HG02840 (cell line): ENCODE measurements around the gene ECPAS.
A peak's percentile ranks its signal among the peaks of the same experiment; 100 is the strongest.
"Not testable (repeated sequence)": the region's sequence is repeated elsewhere in the genome, so short reads cannot be mapped to it uniquely, and the experiment has no call there.

ENCODE experiments used
- ATAC-seq: cut with Tn5 transposase; IDR thresholded peaks from one replicate; pipeline ENCODE4 v1.9.1; 2021; ENCODE audit warnings: mild to moderate bottlenecking, moderate library complexity, moderate number of reproducible peaks; ENCODE audit not compliant: unreplicated experiment, low FRiP score

ECPAS gene, protein sequence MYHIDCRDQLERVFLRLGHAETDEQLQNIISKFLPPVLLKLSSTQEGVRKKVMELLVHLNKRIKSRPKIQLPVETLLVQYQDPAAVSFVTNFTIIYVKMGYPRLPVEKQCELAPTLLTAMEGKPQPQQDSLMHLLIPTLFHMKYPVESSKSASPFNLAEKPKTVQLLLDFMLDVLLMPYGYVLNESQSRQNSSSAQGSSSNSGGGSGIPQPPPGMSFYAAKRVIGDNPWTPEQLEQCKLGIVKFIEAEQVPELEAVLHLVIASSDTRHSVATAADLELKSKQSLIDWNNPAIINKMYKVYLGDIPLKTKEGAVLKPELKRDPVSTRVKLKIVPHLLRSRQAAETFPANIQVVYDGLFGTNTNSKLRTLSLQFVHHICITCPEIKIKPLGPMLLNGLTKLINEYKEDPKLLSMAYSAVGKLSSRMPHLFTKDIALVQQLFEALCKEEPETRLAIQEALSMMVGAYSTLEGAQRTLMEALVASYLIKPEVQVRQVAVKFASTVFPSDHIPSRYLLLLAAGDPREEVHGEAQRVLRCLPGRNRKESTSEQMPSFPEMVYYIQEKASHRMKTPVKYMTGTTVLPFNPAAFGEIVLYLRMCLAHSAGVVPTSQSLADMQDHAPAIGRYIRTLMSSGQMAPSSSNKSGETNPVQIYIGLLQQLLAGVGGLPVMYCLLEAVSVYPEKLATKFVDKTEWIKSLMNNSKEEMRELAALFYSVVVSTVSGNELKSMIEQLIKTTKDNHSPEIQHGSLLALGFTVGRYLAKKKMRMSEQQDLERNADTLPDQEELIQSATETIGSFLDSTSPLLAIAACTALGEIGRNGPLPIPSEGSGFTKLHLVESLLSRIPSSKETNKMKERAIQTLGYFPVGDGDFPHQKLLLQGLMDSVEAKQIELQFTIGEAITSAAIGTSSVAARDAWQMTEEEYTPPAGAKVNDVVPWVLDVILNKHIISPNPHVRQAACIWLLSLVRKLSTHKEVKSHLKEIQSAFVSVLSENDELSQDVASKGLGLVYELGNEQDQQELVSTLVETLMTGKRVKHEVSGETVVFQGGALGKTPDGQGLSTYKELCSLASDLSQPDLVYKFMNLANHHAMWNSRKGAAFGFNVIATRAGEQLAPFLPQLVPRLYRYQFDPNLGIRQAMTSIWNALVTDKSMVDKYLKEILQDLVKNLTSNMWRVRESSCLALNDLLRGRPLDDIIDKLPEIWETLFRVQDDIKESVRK (N-terminal part only)

DNA sequence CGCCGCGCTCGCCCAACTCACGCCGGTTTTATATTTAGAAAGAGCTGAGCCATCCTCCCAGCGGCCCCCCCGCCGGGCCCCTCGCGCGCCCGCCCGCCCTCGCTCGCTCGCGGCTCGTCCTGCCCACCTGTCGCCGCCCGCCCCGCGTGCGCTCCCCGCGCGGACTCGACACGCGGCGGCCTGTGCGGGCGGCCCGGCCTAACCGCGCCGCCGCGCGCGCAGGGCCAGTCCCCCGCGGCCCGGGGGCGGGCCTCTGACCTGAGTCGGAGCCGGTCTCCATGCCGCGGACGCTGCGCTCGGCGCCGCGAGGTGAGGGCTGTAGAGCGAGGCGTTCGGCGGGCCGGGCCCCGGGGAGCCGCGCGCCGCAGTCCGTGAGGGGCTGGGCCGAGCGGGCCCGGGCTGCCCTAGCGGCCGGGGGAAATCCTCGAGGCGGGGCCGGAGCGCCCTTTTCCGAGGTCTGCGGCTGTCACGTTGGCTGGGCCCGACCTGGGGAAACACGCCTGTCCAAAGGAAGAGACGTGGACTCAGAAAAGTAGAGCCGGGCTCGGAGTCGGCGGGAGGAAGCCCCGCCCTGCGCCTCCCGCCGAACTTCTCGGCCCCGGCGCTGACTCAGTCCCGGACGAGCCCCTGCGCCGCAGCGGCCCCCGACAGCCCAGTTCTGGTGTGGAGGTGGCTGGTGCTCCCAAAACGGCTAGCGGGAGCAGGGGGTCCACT is at the start of gene ECPAS:
ECPAS (minus strand) TSS at position 526 of the 714 bp plus-strand sequence. CDS start 11,465 bp downstream, outside the sequence.
- ATAC-seq: peak; percentile 54

DNA sequence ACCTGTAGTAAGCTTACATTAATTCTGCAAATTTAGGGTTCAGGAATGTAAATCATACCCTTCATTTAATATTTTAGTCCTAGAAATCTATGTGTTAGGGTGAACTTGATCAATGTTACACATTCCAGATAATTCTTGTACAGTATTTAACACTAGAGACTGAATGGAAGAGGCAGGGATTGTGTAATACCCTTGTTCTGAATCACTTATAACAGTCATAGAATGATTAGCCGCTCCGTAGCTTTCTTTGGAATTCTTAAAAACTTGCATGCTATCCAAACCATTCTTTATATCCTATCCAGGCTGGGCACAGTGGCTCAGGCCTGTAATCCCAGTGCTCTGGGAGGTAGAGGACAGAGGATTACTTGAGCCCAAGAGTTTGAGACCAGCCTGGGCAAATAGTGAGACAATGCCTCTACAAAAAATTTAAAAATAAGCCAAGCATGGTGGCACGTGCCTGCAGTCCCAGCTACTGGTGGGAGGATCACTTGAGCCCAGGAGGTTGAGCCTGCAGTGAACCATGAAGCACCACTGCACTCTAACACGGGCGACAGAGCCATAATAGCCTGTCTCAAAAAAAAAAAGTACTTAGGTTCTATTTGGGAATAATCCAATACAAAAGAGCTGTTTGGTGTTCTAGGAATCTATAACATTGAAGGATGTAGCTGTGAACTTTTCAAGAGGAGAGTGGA is 49.1 kb upstream of the ECPAS start:
- no peak for ATAC-seq

DNA sequence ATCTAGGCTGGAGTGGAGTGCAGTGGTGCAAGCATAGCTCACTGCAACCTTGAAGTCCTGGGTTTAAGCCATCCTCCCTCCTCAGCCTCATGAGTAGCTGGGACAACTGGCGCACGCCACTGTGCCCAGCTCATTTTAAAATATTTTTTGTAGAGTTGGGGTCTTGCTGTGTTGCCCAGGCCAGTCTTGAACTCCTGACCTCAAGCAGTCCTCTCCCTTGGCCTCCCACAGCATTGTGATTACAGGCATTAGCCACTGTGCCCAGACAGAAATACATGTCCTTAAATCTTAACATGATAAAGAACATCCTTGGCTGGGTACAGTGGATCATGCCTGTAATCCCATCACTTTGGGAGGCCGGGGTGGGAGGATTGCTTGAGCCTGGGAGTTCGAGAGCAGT is 47.5 kb upstream of the ECPAS start:
- no peak for ATAC-seq

DNA sequence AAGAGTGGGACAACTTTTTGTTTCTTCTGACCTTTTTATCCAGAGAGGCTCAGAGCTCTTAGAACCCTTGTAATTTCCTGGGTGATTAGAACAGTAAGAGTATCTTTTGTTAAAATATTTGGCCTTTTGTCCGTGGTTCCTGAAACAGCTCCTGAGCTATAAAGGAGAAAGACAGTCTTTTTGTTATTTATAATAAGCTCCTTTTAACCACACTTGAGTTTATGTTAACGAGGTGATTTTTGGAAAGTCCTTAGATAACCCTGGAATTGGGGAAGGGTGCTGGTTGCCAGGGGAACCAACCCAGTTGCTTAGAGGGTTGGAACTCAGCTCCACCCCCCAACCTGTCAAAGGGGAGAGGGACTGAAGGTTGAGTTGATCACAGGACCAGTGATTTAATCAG is 45.6 kb upstream of the ECPAS start:
- ATAC-seq: no peak

DNA sequence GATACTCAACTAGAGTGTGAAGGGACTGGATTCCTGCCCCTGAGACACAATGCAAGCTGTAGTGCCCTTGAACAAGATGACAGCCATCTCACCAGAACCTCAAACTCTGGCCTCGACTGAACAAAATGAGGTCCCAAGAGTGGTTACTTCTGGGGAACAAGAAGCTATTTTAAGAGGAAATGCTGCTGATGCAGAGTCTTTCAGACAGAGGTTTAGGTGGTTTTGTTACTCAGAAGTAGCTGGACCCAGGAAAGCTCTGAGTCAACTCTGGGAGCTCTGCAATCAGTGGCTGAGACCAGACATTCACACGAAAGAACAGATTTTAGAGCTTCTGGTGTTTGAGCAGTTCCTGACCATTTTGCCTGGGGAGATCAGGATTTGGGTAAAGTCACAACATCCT is 43.2 kb upstream of the ECPAS start:
- ATAC-seq: no peak

DNA sequence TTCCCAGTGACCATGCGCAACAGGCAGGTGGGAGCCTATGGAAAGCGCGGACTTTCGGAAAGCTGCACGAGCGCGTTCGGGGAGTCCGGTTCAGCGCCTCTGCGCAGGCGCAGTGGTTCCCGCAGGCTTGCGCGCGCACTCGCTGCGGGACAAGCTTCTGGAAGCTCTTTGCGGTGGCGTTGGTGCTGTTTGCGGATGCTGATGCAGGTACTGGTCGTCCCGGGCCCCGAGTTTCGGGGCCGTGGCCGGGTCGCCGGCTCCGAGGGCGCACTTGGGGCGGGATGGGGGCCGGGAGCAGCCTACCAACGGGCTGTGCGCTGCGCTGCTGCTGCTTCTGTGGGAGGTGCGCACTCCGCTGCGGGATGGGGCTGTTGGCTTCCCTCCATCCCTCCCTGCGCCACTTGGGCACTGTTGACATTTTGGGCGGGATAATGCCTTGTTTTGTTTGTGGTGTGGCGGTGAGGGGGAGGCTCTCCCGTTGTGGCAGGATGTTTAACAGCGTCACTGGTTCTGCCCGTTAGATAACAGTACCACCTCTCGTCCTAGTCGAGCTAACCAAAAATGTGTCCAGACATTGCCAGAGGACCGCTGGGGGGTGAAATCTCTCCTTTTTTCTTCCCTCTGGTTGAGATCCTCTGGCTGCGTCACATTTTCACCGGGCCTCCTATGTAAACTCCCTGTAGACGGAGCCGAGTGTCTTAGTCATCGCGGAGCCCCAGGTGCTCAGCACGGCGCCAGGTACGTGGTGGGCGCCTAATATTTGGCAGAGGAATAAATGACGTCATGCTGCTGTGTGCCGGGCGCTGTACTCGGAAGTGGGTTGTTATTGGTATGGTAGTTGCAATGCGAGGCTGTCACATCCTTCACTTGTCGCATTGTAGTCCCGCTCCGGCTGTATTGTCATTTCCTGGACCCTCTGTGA is 41.1 kb upstream of the ECPAS start, which contains the start of gene ZNF483:
ZNF483 (plus strand) TSS at position 124 of the 922 bp plus-strand sequence. CDS start 2,217 bp downstream, outside the sequence.
- ATAC-seq: no peak

DNA sequence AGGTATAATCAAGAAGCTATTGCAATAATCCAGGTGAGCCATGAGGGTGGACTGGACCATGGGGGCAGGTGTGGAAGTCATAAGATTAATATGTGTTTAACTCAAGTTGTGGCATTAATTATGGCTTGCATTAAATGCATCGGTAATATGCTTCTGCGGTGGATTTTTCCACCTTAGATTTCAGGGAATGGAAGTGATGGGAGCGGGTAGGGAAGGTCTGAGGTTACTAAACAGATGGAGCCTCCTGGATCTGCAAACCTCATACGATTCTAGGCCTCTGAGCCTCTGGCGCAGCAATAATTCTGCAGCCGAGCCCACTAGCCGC is 40.5 kb upstream of the ECPAS start:
- ATAC-seq: no peak

DNA sequence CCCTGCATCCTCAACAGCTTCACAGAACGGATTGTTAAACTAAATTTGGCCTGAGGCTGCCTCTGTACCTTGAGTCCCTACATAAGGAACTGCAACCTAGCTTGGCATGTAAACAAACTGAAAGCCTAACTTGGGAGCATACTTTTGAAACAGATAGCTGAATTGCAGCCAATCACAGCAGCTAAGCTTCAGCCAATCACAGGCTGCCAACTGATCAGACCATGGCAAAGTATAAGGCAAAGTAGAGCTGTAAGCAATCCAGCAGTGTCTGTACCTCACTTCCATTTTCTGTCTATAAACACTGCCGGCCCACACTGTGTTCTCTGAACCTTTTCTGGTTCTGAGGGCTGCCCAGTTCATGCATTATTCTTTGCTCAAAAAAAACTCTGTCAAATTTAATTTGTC is 31.9 kb upstream of the ECPAS start:
- ATAC-seq: no peak

DNA sequence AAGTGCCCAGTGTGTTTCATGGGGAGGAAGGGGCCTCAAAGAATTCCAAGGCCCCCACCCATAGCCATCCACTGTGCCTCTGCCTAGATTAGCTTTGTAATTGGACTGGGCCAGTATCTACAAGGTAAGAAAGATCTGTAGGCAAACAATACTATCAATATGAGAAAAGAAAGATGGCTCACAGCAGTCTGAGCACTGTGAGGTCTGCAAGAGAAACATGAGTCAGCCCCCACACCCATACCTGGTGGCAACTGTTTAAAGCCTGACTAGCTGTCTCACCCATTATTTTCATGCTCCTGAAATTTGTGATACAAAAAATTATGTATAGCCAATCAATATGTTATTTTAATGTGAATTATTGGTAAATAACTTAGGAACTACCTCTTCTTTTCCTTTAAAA is 30.8 kb upstream of the ECPAS start:
- ATAC-seq: no peak

DNA sequence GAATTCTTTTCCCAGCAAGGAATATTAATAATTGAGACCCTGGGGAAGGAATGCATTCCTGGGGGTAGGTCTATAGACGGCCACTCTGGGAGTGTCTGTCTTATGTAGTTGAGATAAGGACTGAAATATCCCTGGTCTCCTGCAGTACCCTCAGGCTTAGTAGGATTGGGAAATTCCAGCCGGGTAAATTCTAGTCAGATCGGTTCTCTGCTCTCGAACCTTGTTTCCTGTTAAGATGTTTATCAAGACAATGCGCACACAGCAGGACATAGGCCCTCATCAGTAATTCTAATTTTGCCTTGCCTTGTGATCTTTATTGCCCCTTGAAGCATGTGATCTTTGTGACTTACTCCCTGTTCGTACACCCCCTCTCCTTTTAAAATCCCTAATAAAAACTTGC is 27.4 kb upstream of the ECPAS start:
- ATAC-seq: not testable (repeated sequence)

DNA sequence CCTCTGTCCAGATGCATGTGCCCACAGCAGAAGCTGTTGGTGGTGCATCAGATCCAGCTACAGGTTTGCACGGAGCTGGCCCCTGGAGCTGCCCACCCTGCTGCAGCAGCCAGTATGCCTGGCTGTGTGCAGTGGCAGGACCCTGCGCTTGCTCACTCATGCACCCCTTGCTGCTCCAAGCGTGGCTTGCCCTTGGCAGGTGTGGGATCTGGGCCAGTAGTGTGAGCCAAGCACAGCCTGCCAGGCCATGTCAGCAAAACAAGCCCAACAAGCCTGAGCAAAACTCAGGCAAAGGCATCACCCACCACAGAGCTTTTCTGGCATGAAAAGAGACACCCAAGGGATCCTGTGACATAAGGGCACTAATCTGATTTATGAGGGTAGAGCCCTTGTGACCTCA is 18.3 kb upstream of the ECPAS start:
- no peak for ATAC-seq

DNA sequence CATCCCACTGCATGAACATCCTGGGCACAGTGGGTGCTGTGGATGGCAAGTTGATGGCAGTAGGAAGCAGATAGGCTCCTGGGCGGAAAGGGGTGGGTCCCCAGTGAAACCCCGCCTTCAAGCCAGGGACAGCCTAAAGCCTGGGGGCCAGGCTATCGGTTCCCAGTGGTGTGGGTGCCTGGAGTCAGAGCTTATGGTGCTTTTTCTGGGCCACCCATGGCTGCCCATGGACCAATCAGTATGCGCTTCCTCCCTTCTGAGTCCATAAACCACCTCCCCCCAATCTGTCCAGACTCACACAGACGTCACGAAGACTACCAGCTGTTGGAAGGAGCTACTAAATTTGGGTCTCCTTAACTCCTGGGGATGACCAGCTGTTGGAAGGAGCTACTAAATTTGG is 17.5 kb upstream of the ECPAS start:
- ATAC-seq: no peak

DNA sequence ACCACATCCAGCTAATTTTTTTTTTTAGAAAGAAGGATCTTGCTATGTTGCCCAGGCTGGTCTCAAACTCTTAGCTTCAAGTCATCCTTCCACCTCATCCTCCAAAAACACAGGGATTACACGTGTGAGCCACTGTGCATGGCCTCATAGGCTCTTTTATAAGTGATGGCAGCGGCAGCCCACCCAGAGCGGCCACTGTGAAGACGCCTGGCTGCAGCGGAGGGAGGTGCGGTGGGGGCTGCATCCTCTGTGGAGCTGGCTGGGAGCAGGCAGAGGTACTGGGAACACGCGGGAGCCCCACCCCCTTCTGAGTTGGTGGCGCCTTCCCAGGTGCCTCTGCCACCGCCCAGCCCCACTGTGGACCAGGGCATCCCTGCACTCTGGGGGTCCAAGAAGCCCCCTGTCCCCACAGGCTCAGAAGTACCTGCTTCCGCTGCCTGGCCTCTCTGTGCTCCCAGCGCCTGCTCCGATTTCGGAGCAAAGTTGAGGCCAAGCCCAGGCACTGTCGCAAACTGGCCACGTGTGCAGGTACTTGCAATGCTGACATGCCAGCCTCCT is 16.9 kb upstream of the ECPAS start:
- ATAC-seq: no peak

DNA sequence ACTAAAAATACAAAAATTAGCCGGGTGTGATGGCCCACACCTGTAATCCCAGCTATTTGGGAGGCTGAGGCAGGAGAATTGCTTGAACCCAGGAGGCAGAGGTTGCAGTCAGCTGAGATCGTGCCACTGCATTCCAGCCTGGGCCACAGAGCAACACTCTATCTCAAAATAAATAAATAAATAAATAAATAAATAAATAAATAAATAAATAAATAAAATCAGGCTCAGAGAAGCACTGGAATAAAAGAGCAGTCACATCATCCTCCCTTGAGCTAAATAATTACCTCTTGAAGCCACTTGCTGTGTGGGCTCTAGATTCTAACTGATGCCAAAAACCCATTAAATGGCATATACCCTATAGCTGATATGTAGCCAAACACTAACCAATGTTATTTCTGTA is 13.0 kb upstream of the ECPAS start:
- not testable (repeated sequence) for ATAC-seq

DNA sequence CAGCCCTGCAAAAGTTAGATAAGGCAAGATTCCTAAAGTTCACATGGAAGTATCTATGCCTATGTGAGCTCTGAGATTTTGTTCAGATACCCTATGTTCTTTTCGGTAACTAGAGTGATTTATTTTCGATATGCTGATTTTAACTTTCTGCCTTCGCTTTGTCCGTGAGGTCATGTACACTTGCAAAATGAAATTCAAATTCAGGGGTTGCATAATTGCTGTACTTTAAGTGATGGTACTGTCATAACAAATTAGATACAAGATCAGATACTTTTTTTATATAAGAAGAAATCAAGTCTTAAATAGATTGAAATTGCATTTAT is 350 bp upstream of the ECPAS start:
- ATAC-seq: no peak

DNA sequence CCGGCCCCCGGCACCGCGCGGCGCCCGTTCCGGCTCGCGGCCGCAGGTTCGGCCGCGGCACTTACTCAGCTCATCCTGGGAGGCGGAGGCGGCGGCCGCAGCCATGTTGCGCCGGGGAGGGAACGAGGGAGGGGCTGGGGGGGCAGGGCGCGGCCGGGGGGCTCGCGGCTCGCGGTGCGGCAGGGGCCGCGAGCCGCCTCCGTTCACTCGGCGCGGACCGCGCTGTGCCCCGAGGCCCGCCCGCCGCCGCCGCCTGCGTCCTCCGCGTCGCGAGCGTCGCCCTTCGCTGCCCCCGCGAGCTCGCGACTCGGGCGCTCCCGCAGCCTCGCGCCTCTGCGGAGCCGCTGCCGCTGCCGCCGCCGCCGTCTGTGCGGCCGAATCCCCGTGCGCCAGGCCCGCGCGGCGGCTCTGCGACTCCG is 735 bp downstream of the ECPAS start:
- peak; percentile 36 for ATAC-seq

DNA sequence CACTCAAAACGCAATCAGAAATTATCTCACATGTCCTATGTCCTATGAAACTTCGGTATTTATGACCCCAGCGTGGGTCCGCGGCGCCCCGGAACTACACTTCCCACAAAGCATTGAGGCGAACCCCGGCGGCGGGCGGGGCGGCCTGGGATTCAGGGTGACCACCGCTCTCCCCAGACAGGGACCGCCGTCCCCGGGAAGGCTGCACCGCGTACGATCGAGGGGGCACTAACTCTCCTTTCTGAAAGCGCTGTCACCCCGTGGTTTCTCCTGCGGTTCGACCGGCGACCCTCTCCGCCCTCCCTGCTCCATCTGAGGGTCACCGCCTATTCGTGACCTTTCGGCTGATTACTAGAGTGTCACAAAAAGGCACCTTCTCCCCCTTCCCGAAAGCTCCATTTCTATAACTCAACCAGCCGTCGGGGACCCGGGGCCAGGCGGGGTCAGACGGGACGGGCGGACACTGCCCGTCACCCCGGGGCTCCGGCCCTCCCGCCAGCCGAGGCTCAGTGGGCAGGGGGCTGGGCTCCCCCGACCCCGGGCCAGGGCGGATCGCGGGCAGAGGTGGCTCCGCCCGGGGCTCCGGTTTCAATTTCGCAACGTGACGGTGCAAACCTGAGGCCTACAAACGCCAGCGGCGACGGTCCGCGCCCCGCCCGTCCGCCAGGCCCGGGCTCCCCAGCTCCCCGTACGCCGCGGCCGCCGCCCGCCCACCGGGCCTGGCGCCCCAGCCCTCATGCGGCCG is 1.3 kb downstream of the ECPAS start:
- ATAC-seq: peak; percentile 63
